BE2C (cell line): ENCODE measurements around the gene AASS.

ENCODE experiments used
- DNase-seq: peaks from one replicate; pipeline ENCODE4 v3.0.0-alpha.2; 2020
- H3K27me3 ChIP-seq: fragments of 250-450 bp; sonication (Bioruptor Pico); 2 replicates; pipeline ENCODE4 v1.5.1; 2020; ENCODE audit warnings: mild to moderate bottlenecking
- H3K36me3 ChIP-seq: fragments of 250-450 bp; sonication (Bioruptor Pico); 2 replicates; pipeline ENCODE4 v1.5.1; 2020; ENCODE audit warnings: mild to moderate bottlenecking
- H3K4me1 ChIP-seq: fragments of 250-450 bp; sonication (Bioruptor Pico); 2 replicates; pipeline ENCODE4 v1.5.1; 2020
- H3K4me3 ChIP-seq: 2 replicates; pipeline ENCODE4 v1.5.1; 2011; ENCODE audit warnings: low read depth, low read length
- H3K9me3 ChIP-seq: fragments of 250-450 bp; sonication (Bioruptor Pico); 2 replicates; pipeline ENCODE4 v1.5.1; 2020
- CTCF ChIP-seq: IDR thresholded peaks from 2 replicates; pipeline ENCODE4 v1.5.1; 2012; ENCODE audit warnings: mild to moderate bottlenecking, low read depth, low read length

The AASS gene

DNA sequence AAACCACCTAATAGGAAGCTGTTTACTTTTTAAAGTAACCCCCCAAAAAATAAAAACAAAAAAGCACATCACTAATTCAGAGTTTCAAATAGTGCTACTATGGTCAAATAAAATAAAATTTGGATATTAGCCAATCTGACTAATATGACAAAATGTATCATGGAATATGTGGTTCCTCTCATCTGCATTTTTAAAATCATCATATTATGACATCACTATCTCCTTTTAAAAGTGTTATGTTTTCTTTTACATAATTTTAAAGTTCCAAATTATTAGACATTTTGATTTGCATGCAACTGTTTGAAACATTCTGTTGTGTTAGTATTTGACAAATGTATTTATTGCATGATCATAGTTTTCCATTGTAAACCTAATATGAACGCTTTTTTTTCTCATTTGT is 110.4 kb downstream of the AASS start:
- no peaks in the 10 kb centered on the region for H3K4me1 ChIP-seq
- TF ChIP-seq CTCF = no peak
- H3K36me3 ChIP-seq = no peaks in the 10 kb centered on the region
- no peaks in the 10 kb centered on the region for H3K9me3 ChIP-seq
- no peak for DNase-seq
- H3K4me3 ChIP-seq = no peak overlapping the region
- H3K27me3 ChIP-seq = no peaks in the 10 kb centered on the region

DNA sequence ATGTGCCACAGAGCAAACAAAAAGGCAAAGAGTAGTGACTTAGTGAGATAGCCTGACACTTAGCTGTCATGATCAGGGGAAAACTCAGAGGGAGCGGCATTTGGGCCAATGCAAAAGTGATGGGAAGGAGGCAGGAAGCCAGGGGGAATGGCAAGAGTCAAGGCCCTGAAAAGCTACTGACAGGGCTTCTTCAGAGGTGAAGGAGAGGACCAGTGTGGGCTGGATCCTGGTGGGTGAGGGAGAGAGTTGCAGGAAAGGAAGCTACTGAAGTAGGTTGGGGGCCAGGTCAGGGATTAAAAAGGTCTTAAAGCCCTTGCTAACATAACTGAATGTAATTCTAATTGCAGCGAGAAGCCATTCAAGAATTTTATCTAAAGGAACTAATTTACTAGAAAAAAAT is 117.0 kb downstream of the AASS start:
- Histone ChIP-seq H3K4me3 (no peak overlapping the region), H3K4me1 (no peaks in the 10 kb centered on the region), H3K27me3 (no peaks in the 10 kb centered on the region), H3K36me3 (no peaks in the 10 kb centered on the region), H3K9me3 (no peaks in the 10 kb centered on the region)
- DNase-seq = no peak
- no peak for TF ChIP-seq CTCF
